SH-SY5Y (cell line): Measurements from ENCODE around the gene TAF10.

Experiments
- GATA2 ChIP-seq: IDR thresholded peaks from 2 replicates; pipeline ENCODE4 v1.6.1; 2011; ENCODE audit warnings: mild to moderate bottlenecking, low read depth, low read length
- GATA3 ChIP-seq: IDR thresholded peaks from 2 replicates; pipeline ENCODE4 v1.6.1; 2011; ENCODE audit warnings: low read depth, mild to moderate bottlenecking, low read length, moderate library complexity

Gene TAF10

GRCh38 chr11:6596239-6596877 lies 15.7 kb downstream of the TAF10 start:
- TF ChIP-seq GATA3, result no peak
- no peak for TF ChIP-seq GATA2

GRCh38 chr11:6594142-6594768 lies 17.8 kb downstream of the TAF10 start:
- TF ChIP-seq GATA3 (no peak), GATA2 (no peak)

GRCh38 chr11:6588018-6588417 lies 24.0 kb downstream of the TAF10 start:
- TF ChIP-seq GATA2 (no peak), GATA3 (no peak)

GRCh38 chr11:6587360-6587953 lies 24.6 kb downstream of the TAF10 start:
- no peak for TF ChIP-seq GATA3
- no peak for TF ChIP-seq GATA2

- TF ChIP-seq GATA2 (no peak), GATA3 (no peak)
Measured at GRCh38 chr11:6586434-6587359, 25.3 kb downstream of the TAF10 start.

DNA sequence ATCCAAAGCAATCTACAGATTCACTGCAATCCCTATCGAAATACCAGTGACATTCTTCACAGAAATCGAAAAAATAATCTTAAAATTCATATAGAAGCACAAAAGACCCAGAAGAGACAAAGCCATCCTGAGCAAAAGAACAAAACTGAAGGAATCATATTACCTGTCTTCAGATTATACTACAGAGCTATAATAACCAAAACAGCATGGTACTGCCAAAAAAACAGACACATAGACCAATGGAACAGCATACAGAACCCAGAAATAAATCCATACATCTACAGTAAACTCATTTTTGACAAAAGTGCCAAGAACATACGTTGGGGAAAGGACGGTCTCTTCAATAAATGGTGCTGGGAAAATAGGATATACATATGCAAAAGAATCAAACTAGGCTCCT lies 27.5 kb downstream of the TAF10 start:
- TF ChIP-seq GATA3 (no peak), GATA2 (no peak)

GRCh38 chr11:6583584-6583983 lies 28.4 kb downstream of the TAF10 start:
- TF ChIP-seq GATA3 (no peak), GATA2 (no peak)

GRCh38 chr11:6579681-6580080 lies 32.3 kb downstream of the TAF10 start:
- TF ChIP-seq GATA3, result no peak
- TF ChIP-seq GATA2, result no peak

GRCh38 chr11:6578134-6578533 lies 33.9 kb downstream of the TAF10 start:
- TF ChIP-seq GATA3 (no peak), GATA2 (no peak)

DNA sequence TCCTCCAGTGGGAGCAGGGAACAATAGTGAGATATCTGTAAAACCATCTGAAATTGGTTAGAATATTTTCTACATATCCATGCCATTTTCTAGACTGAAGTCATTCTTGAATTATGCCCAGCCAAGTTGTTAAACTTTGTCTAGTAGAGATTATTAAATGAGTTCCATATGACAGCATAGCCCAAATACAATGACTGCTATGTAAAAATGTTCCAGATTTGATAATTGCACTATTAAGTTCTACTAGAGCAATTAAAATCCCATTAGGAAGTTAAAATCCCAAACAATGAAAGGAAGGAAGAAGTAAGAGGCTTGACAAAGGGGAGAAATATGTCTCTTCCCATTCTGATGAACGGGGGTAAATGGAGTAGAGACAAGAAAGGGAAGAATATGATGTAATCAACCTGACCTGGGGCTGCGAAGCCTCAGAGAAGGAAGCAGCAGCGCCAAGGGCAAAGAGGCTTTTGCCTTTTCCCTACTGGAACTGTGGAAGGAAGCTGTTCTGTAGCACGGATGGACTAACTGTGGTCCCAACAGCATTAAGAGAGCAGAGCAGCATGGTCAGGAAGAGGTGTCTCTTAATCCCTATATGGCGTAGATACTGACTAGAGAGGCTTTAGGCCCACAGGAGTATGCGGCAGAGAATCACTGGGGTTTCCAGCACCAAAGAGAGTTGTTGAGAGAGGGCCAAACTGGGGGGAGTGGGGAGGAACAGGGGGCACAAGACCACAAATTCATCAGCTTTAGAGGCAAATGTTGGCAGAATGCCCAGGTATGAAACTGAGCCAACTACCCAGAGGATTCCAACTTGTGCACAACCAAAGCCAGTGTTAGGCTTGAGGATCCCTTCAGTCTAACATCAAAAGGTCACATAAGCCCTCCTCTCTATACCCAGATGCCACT lies 35.3 kb downstream of the TAF10 start:
- TF ChIP-seq GATA3 (no peak), GATA2 (no peak)

GRCh38 chr11:6574816-6575715 lies 37.0 kb downstream of the TAF10 start:
- no peak for TF ChIP-seq GATA2
- TF ChIP-seq GATA3, result no peak

DNA sequence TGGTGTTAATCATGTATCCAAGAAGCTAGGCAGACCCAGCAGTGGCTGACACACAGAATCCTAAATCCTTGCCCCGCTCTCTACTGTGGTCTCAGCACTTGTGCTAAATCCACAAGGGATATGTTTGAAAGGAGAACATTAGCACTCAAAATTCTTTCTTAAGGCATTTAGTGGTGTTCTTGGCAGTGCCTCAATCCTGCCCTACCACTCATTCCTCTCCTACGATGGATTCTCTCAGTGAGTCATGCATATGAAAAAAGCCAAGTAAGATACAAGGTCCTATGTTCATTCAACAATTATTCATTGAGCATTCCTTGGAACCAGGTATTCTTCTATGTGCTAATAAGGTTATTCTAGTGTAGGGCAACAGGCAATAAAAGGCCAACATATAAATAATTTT lies 39.8 kb downstream of the TAF10 start:
- no peak for TF ChIP-seq GATA2
